Measurements from ENCODE around the gene NCOA7. TPM values are rescaled to one million over a fixed set of nuclear protein-coding genes. Genes with fewer than 3 reads are reported as not detected.

Gene NCOA7
- total RNA-seq, 1 experiment from 2014 or later: 9.4 TPM

GRCh38 chr6:125831659-125832058, 40.9 kb downstream of the NCOA7 start:
- TF ChIP-seq, protein P1, sequence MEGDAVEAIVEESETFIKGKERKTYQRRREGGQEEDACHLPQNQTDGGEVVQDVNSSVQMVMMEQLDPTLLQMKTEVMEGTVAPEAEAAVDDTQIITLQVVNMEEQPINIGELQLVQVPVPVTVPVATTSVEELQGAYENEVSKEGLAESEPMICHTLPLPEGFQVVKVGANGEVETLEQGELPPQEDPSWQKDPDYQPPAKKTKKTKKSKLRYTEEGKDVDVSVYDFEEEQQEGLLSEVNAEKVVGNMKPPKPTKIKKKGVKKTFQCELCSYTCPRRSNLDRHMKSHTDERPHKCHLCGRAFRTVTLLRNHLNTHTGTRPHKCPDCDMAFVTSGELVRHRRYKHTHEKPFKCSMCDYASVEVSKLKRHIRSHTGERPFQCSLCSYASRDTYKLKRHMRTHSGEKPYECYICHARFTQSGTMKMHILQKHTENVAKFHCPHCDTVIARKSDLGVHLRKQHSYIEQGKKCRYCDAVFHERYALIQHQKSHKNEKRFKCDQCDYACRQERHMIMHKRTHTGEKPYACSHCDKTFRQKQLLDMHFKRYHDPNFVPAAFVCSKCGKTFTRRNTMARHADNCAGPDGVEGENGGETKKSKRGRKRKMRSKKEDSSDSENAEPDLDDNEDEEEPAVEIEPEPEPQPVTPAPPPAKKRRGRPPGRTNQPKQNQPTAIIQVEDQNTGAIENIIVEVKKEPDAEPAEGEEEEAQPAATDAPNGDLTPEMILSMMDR (conservative IDR thresholded peaks at IDR 0.05): no peak
- no peaks in the 10 kb centered on the region for H3K9me3 Mint-ChIP-seq
- no peak overlapping the region for H3K23ac ChIP-seq (ENCODE audit: insufficient read length, low read depth, low read length)
- no peaks in the 10 kb centered on the region for H3K9me3 ChIP-seq (ENCODE audit: control insufficient read depth, low read depth, low read length)
- no peak overlapping the region for H2AK5ac ChIP-seq (ENCODE audit: insufficient read length, low read length)
- no peak overlapping the region for H2BK12ac ChIP-seq (ENCODE audit: insufficient read length, low read depth, low read length)
- no peak overlapping the region for H2BK5ac ChIP-seq (ENCODE audit: insufficient read length, low read length)
- H3K23me2 ChIP-seq (ENCODE audit: insufficient read length, low read depth, low read length, poor library complexity, severe bottlenecking): no peaks in the 10 kb centered on the region
- no peak overlapping the region for H3K56ac ChIP-seq (ENCODE audit: insufficient read length, low read depth, low read length)
- no peak overlapping the region for H2BK120ac ChIP-seq (ENCODE audit: low read depth, low read length, poor library complexity, severe bottlenecking)
- H3K4me1 Mint-ChIP-seq: peaks cover 5 to 14% of the 10 kb centered on the region in 2 experiments; a peak in 3 of 4 replicates
- no peak overlapping the region for H3K27ac ChIP-seq (ENCODE audit: insufficient read length, low read depth, low read length)
- no peak overlapping the region for H4K91ac ChIP-seq (ENCODE audit: insufficient read length, low read depth, low read length)
- no peaks in the 10 kb centered on the region for H3K79me1 ChIP-seq (ENCODE audit: insufficient read depth, low read depth, low read length, poor library complexity, severe bottlenecking)
- H3K36me3 Mint-ChIP-seq (ENCODE audit: insufficient read depth in 1 of 3, low read depth in 3 of 3): 0 out of 7 replicates have a peak, but pooled peaks cover 0 to under 1% (median 0%) of the 10 kb centered on the region in 3 experiments
- WGBS (ENCODE audit: extremely low coverage, insufficient read length, low lambda C conversion rate): no CpG with 5 or more reads among the region's 5 CpGs
- no peaks in the 10 kb centered on the region for H4K20me1 ChIP-seq (ENCODE audit: control insufficient read depth, insufficient read depth, insufficient read length)
- no peak overlapping the region for H4K8ac ChIP-seq (replicated peaks; ENCODE audit: insufficient read length, low read depth, low read length)
- no peaks in the 10 kb centered on the region for H3K27me3 ChIP-seq (ENCODE audit: insufficient read depth, low read length)
- H3K14ac ChIP-seq (ENCODE audit: insufficient read depth, low read length): no peak overlapping the region
- no peak overlapping the region for H4K5ac ChIP-seq (ENCODE audit: insufficient read length, low read depth, low read length)
- H2AFZ ChIP-seq (ENCODE audit: low read length): no peak overlapping the region
- no peaks in the 10 kb centered on the region; the same call in 1 of the 2 replicates for H3K4me1 ChIP-seq (ENCODE audit: insufficient read depth, low read length)
- no peaks in the 10 kb centered on the region for H3K27me3 Mint-ChIP-seq (ENCODE audit: low read depth)
- no peak overlapping the region for H3T11ph ChIP-seq (ENCODE audit: low read length)
- no peak overlapping the region for H3K4me3 Mint-ChIP-seq
- H3K9ac ChIP-seq (ENCODE audit: extremely low read depth, insufficient read length, low read length): no peak overlapping the region
- H2BK20ac ChIP-seq (ENCODE audit: low read depth, low read length, poor library complexity, severe bottlenecking): no peak overlapping the region
- H3K4ac ChIP-seq (ENCODE audit: low read depth, low read length): no peak overlapping the region
- no peak overlapping the region for H3K4me2 ChIP-seq (ENCODE audit: insufficient read depth, insufficient read length, low read length)
- H3K27ac Mint-ChIP-seq: no peak overlapping the region
- H3K79me2 ChIP-seq (ENCODE audit: insufficient read depth, low read length): no peaks in the 10 kb centered on the region
- H2BK15ac ChIP-seq (ENCODE audit: low read depth, low read length): no peak overlapping the region
- DNase-seq: no peak
- no peak overlapping the region for H3K18ac ChIP-seq (ENCODE audit: insufficient read length, low read depth, low read length)
